H1 (cell line): Measurements from ENCODE around the gene RAD9A. TPM values are rescaled to one million over a fixed set of nuclear protein-coding genes. Genes with fewer than 3 reads are reported as not detected.

Source experiments
- CTBP2 ChIP-seq: IDR thresholded peaks from 2 replicates; pipeline ENCODE4 v1.7.0; 2011; ENCODE audit warnings: borderline replicate concordance, mild to moderate bottlenecking, moderate library complexity, mixed read lengths, low read length; ENCODE audit not compliant: insufficient read depth, insufficient read length
- GABPA ChIP-seq: IDR thresholded peaks from 2 replicates; pipeline ENCODE4 v1.6.1; 2011; ENCODE audit warnings: mild to moderate bottlenecking, low read length, moderate library complexity, borderline replicate concordance; ENCODE audit not compliant: insufficient read depth
- KDM5A ChIP-seq: fragments of 200-600 bp; IDR thresholded peaks from 2 replicates; pipeline ENCODE4 v1.7.1; 2012; ENCODE audit warnings: mild to moderate bottlenecking, low read length, inconsistent platforms, mixed read lengths
- polyA plus RNA-seq, 7 experiments: library from polyadenylated mRNA; depleted of rRNA in 3 of 7; stranded (reverse) in 5 of 7; unstranded in 2 of 7; fragments of >200 nt in 5 of 7; fragments of 200-250 nt in 2 of 7; gene quantifications; 1 replicate in 5 of 7; 2 replicates in 1 of 7; 4 replicates in 1 of 7; pipeline versions ENCODE4 v1.2.1 to v1.2.3, GENCODE V29; 2011 to 2013; ENCODE audit warnings: missing spikeins in 2 of 7, mixed read lengths in 2 of 7
- total RNA-seq: library from RNA; stranded (reverse); fragmentation: NEBNext Ultra II Directional; extraction: Animal tissue kit (Norgen Biotek cat#: 25700); gene quantifications from 2 replicates; pipeline ENCODE4 v1.2.1, GENCODE V29; 2021

RAD9A gene
- total and polyA plus RNA-seq, 2 of the 8 experiments (the other 6 are each of a cell fraction or from before 2014, with no cell fraction given), result 22.2 to 25.5 TPM

DNA sequence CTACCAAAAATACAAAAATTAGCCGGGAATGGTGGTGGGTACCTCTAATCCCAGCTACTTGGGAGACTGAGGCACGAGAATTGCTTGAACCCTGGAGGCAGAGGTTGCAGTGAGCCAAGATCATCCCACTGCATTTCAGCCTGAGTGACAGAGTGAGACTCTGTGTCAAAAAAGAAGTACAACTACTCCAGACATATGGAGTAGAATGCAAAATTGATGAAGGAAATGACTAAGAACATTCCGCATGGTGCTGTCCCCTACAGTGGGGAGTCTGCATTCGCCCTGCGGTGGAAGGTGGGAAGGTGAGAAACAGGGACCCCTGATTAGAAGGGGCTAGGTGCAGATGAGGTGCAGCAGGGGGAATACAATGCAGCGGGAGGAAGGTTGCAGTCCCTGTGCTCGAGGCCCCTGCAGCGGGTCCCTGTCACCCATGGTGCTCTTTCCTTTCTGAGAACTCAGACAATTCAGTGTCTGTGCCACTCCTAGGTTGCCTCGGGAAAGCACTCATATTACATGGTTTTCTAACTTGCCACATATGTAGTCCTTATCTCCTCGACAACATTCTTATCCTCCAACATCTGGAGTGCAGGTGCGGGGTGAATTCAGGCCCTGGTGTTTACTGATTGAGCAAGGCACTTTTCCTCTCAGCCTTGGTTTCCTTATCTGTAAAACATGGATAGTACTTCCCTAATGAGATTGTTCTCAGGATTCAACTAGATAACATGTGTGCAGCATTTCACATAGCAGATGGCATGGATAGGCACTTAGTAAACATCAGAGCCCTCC lies 43.6 kb upstream of the RAD9A start (continued):
- TF ChIP-seq KDM5A (no peak), CTBP2 (no peak), GABPA (no peak)
